GM23248 (cell line): ENCODE results near the gene TRPM2. TPM values are rescaled to one million over a fixed set of nuclear protein-coding genes. Genes with fewer than 3 reads are reported as not detected.

ENCODE experiments used
- DNase-seq: peaks from one replicate; pipeline ENCODE4 v3.0.0-alpha.2; 2015
- H2AFZ ChIP-seq: fragments of 200-600 bp; sonication (generic); 2 replicates; pipeline ENCODE4 v1.6.1; 2016; ENCODE audit warnings: antibody characterized with exemption
- H3F3A ChIP-seq: fragments of 200-600 bp; sonication (generic); 2 replicates; pipeline ENCODE4 v1.6.1; 2016; ENCODE audit warnings: mild to moderate bottlenecking, antibody characterized with exemption, mixed run types; ENCODE audit not compliant: insufficient read depth
- H3K27ac ChIP-seq: fragments of 200-600 bp; sonication (generic); 2 replicates; pipeline ENCODE4 v1.5.1; 2016; ENCODE audit warnings: mild to moderate bottlenecking
- H3K27me3 ChIP-seq: fragments of 200-600 bp; sonication (generic); replicated peaks from 2 replicates; pipeline ENCODE4 v1.6.1; 2016; ENCODE audit warnings: mild to moderate bottlenecking; ENCODE audit not compliant: insufficient read depth
- H3K36me3 ChIP-seq: fragments of 200-600 bp; sonication (generic); 2 replicates; pipeline ENCODE4 v1.6.1; 2016; ENCODE audit warnings: low read depth, mild to moderate bottlenecking
- H3K4me1 ChIP-seq: fragments of 200-600 bp; sonication (generic); 2 replicates; pipeline ENCODE4 v1.6.1; 2016; ENCODE audit warnings: mild to moderate bottlenecking; ENCODE audit not compliant: insufficient read depth
- H3K4me2 ChIP-seq: fragments of 200-600 bp; sonication (generic); one replicate; pipeline ENCODE4 v1.6.1; 2016; ENCODE audit warnings: mild to moderate bottlenecking; ENCODE audit not compliant: unreplicated experiment
- H3K4me3 ChIP-seq: fragments of 200-600 bp; sonication (generic); 2 replicates; pipeline ENCODE4 v1.5.1; 2016; ENCODE audit warnings: mild to moderate bottlenecking
- H3K79me2 ChIP-seq: fragments of 200-600 bp; sonication (generic); 2 replicates; pipeline ENCODE4 v1.6.1; 2016; ENCODE audit warnings: mild to moderate bottlenecking; ENCODE audit not compliant: insufficient read depth
- H3K9ac ChIP-seq: fragments of 200-600 bp; sonication (generic); 2 replicates; pipeline ENCODE4 v1.6.1; 2016; ENCODE audit warnings: mild to moderate bottlenecking
- H3K9me2 ChIP-seq: fragments of 200-600 bp; sonication (generic); 2 replicates; pipeline ENCODE4 v1.6.1; 2016; ENCODE audit warnings: mixed run types, mild to moderate bottlenecking, moderate library complexity; ENCODE audit not compliant: insufficient read depth
- H3K9me3 ChIP-seq: fragments of 200-600 bp; sonication (generic); one replicate; pipeline ENCODE4 v1.6.1; 2017; ENCODE audit warnings: low read depth
- H4K20me1 ChIP-seq: fragments of 200-600 bp; sonication (generic); 2 replicates; pipeline ENCODE4 v1.6.0; 2016; ENCODE audit not compliant: insufficient read depth
- EZH2 ChIP-seq: fragments of 200-600 bp; sonication (generic); IDR thresholded peaks from 2 replicates; pipeline ENCODE4 v1.6.1; 2018; ENCODE audit warnings: antibody characterized with exemption, mild to moderate bottlenecking; ENCODE audit not compliant: insufficient read depth, poor library complexity, severe bottlenecking
- EZH2phosphoT487 ChIP-seq: fragments of 200-600 bp; sonication (generic); IDR thresholded peaks from 2 replicates; pipeline ENCODE4 v1.6.1; 2018; ENCODE audit warnings: antibody characterized with exemption, moderate library complexity, mild to moderate bottlenecking, low read depth; ENCODE audit not compliant: insufficient read depth
- WGBS, 2 experiments: methylation state at CpG; one replicate each; pipeline ENCODE4 v1.1.6; 2015 to 2017; ENCODE audit warnings: low lambda C conversion rate in 2 of 2, low coverage in 1 of 2; ENCODE audit errors: missing lambda C conversion rate in 2 of 2; 5-methylcytosine and 5-hydroxymethylcytosine counted together
- in situ Hi-C: fragments of 300-500 bp; cut with MboI; formaldehyde crosslinking; loops from 2 replicates; pipeline ENCODE4 v1.15.0; 2020
- polyA plus RNA-seq: library from polyadenylated mRNA; unstranded; fragments of >200 nt; fragmentation: Nextera tagmentation; extraction: Ambion mirVana; gene quantifications from 2 replicates; pipeline ENCODE4 v1.2.1, GENCODE V29; 2016
- total RNA-seq: library from RNA; depleted of rRNA; stranded (reverse); fragments of >200 nt; shearing (Covaris generic); gene quantifications from 2 replicates; pipeline ENCODE4 v1.2.3, GENCODE V29; 2014

TRPM2 gene
- total and polyA plus RNA-seq, 2 experiments from 2014 or later = 0.22 TPM; not detected in 1

GRCh38 chr21:44431300-44431699 is 77.9 kb downstream of the TRPM2 start:
- Histone ChIP-seq H3K27me3 (no peaks in the 10 kb centered on the region), H3K4me1 (no peaks in the 10 kb centered on the region), H2AFZ (no peak overlapping the region), H3K9me3 (no peaks in the 10 kb centered on the region), H3K4me2 (no peak overlapping the region), H4K20me1 (no peaks in the 10 kb centered on the region), H3K27ac (no peak overlapping the region), H3K9me2 (no peaks in the 10 kb centered on the region), H3K4me3 (no peak overlapping the region), H3K9ac (no peak overlapping the region), H3K79me2 (no peaks in the 10 kb centered on the region), H3F3A (no peaks in the 10 kb centered on the region), H3K36me3 (no peaks in the 10 kb centered on the region)
- in situ Hi-C loops = no loop called here
- no peak for DNase-seq
- WGBS, 2 experiments = 36 to 42% methylated on average over 4 of the region's 4 CpGs
- TF ChIP-seq EZH2 = no peak
- no peak for TF ChIP-seq EZH2phosphoT487

- no peaks in the 10 kb centered on the region for H3F3A ChIP-seq
- no peaks in the 10 kb centered on the region for H4K20me1 ChIP-seq
- no peaks in the 10 kb centered on the region for H3K27me3 ChIP-seq
- in situ Hi-C loops = no loop called here
- no peak overlapping the region for H3K9ac ChIP-seq
- no peaks in the 10 kb centered on the region for H3K36me3 ChIP-seq
- no peak overlapping the region for H2AFZ ChIP-seq
- no peak for DNase-seq
- no peaks in the 10 kb centered on the region for H3K79me2 ChIP-seq
- H3K27ac ChIP-seq = no peak overlapping the region
- H3K4me3 ChIP-seq = no peak overlapping the region
- TF ChIP-seq EZH2phosphoT487 (no peak), EZH2 (no peak)
- H3K4me1 ChIP-seq = no peaks in the 10 kb centered on the region
- WGBS, 2 experiments = 50 to 57% methylated on average over 33 to 34 of the region's 34 CpGs
- no peak overlapping the region for H3K4me2 ChIP-seq
- H3K9me3 ChIP-seq = no peaks in the 10 kb centered on the region
- H3K9me2 ChIP-seq = no peaks in the 10 kb centered on the region
Observed at GRCh38 chr21:44432841-44433790, 79.7 kb downstream of the TRPM2 start.

- Histone ChIP-seq H3K9ac (no peak overlapping the region), H3K9me3 (no peaks in the 10 kb centered on the region), H3K4me2 (no peak overlapping the region), H3K79me2 (no peaks in the 10 kb centered on the region), H3K27ac (no peak overlapping the region), H3K4me1 (no peaks in the 10 kb centered on the region), H2AFZ (no peak overlapping the region), H3F3A (no peaks in the 10 kb centered on the region), H3K9me2 (no peaks in the 10 kb centered on the region), H3K4me3 (no peak overlapping the region), H3K27me3 (no peaks in the 10 kb centered on the region), H3K36me3 (no peaks in the 10 kb centered on the region), H4K20me1 (no peaks in the 10 kb centered on the region)
- in situ Hi-C loops = no loop called here
- no peak for TF ChIP-seq EZH2
- no peak for TF ChIP-seq EZH2phosphoT487
- 77 to 79% methylated on average over 18 to 39 of the region's 39 CpGs for WGBS, 2 experiments
- DNase-seq = no peak
Observed at GRCh38 chr21:44433791-44434567, 80.6 kb downstream of the TRPM2 start.

- no peak overlapping the region for H2AFZ ChIP-seq
- H3K36me3 ChIP-seq = no peaks in the 10 kb centered on the region
- in situ Hi-C loops = no loop called here
- no peak overlapping the region for H3K4me3 ChIP-seq
- H3K4me1 ChIP-seq = no peaks in the 10 kb centered on the region
- H3K79me2 ChIP-seq = no peaks in the 10 kb centered on the region
- no peak overlapping the region for H3K4me2 ChIP-seq
- H3K27me3 ChIP-seq = peaks cover 2% of the 10 kb centered on the region; the same call in 1 of the 2 replicates
- no peak overlapping the region for H3K27ac ChIP-seq
- DNase-seq = no peak
- H3K9me2 ChIP-seq = no peaks in the 10 kb centered on the region
- no peaks in the 10 kb centered on the region for H3F3A ChIP-seq
- WGBS, 2 experiments = 35 to 36% methylated on average over 11 to 13 of the region's 13 CpGs
- H3K9ac ChIP-seq = no peak overlapping the region
- H4K20me1 ChIP-seq = no peaks in the 10 kb centered on the region
- TF ChIP-seq EZH2 (no peak), EZH2phosphoT487 (no peak)
- no peaks in the 10 kb centered on the region for H3K9me3 ChIP-seq
Observed at GRCh38 chr21:44434568-44434925, 81.1 kb downstream of the TRPM2 start.
